ENCODE data around the gene ST7.
"Not testable (repeated sequence)": the region's sequence is repeated elsewhere in the genome, so short reads cannot be mapped to it uniquely, and the experiment has no call there.

The ST7 gene

GRCh38 chr7:117101026-117101425, 147.7 kb downstream of the ST7 start:
- DNase-seq: no peak

GRCh38 chr7:117110480-117111315, 157.4 kb downstream of the ST7 start:
- DNase-seq: no peak

GRCh38 chr7:117111535-117111934, 158.2 kb downstream of the ST7 start:
- no peak for DNase-seq

DNA sequence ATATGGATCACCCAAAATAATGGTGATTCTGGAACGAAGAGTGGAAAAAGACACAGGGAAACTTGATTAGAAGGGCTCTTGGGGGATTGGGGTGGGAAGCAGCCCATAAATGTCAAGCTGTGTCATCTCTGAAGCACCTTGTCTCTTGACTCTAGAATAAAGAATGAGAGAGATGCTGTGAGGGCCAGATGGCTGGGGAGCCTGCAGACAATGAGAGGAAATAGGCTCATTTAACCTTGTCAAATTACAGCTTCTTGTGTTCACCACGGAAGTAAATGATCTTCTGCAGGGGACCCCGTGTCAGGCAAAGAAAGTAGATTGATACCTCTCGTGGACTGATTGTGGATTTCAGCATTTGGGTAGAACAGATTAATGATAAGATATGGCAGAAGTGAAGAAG, 159.3 kb downstream of the ST7 start:
- no peak for DNase-seq

- DNase-seq: no peak
These were observed 160.6 kb downstream of the ST7 start for GRCh38 chr7:117113871-117114270.

- DNase-seq: no peak
These were observed 161.0 kb downstream of the ST7 start for GRCh38 chr7:117114272-117114671.

DNA sequence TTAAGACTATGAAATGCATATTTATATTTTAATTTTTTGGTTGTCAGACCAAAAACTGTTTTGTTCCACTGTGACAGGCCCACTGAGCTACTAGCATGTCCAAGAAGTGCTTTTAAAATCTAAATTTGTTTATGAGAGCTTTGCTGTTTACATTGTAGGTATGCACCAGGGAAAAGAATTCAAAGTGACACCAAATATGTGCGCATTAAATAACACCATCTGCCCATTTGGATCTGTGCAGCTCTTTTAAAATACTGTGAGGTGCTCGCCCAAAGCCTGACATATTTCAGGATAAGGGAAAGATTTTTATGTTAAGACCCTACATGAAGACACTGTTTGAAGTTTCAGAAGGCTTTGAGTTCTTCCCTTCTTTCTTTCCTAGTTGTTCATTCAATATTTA, 162.9 kb downstream of the ST7 start:
- DNase-seq: no peak

DNA sequence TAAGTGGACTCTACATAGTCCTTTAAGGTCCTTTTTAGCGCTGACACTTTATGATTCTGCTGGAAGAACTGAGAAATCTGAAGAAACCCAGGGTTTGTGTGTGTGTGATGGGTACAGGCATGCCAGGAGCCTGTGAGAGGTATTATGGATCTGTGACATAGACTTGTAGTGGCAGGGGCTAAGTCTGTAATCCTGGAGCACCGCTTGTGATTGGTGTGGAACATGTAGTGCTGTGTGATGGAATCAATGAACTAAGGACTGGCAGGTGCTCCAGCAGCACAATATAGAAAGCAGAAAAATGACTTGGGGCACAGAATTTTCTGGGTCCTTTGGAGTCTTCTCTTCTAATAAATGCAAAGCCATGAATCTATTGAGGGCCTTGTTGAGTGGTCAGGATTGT, 163.9 kb downstream of the ST7 start:
- DNase-seq: no peak

DNA sequence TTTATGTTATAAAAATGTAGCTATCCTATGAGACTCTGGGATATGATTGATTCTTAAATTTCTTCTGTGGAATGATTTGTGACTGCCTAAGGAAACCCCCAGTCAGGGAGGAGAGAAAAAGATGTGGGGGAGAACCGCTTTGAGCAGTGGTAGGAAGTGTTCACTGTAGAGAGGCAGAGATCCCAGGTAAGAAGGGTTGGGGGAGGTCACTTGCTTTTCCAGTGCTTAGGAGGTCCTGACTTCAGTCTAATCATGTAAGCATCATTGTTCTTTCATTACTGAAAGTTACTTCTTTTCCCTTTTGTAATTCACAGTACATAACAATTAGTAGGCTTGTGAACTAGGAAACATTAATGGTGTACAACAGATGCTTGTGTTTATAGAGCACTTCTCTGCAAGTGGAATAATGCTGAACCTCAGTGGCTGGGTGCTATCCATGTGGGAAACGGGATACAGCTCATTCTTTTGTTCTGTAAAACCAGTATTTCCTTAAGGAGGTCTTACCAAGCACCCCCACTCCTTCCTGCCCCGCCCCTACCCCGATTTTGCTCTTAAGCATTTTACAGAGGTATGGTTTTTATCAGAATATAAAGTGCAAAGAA, 165.4 kb downstream of the ST7 start:
- no peak for DNase-seq

- no peak for DNase-seq
These were observed 166.1 kb downstream of the ST7 start for GRCh38 chr7:117119192-117119924.

- DNase-seq: not testable (repeated sequence)
These were observed 167.0 kb downstream of the ST7 start for GRCh38 chr7:117120321-117120720.

DNA sequence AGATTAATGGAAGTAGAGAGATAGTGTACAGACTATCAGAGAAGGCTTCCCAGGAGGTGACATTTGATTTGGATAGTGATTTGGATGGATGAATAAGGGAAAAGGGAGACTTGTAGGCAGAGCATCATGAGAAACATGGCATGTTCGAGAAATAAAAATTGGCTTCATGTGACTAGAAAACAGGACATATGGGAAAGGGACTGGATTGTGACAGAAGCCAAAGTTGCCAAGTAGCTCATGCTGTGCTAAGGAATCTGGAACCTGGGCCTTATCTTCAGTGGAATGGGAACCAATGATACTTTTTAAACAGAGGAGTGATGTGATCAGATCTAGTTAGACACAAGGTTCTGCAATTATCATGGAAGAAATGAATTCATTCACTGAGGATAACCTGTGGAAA, 168.7 kb downstream of the ST7 start:
- DNase-seq: not testable (repeated sequence)

DNA sequence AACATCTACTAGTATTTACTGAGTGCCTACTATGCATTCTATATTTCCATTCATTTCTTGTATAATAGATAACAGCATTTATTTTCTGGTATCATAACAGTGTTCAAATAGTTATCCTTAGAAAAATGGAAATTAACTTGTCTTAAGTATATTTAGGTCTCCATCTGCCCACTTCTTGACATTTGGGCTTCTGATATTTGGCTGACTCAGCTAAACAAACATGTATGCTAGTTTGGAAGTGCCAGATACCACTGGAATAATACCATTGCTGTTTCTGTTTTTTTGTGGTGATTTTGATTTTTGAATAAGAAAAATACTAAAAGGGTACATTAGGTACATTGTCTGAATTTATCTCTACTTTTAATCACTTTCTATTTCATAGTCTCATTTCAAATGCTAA, 169.2 kb downstream of the ST7 start:
- DNase-seq: no peak

GRCh38 chr7:117123311-117123926, 170.1 kb downstream of the ST7 start:
- DNase-seq: no peak

- no peak for DNase-seq
These were observed 171.4 kb downstream of the ST7 start for GRCh38 chr7:117124591-117125220.

DNA sequence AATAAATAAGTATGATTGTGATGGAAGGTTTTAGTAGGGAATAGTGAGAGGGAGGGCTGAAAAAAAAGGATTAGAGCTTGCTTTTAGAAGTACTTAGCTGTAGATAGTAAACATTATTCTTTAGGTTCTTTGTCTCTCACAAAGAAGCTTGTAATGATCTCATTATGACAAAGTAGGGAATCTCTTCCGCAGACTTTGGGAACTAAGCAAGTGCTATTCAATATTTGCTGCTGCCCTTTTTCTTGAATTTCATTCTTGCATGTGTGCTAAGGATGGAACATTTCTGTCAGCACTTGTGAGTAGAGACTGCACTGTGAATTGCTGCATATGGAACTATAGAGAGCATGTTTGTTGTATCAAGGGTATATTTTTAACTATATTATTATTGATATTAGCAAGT, 173.4 kb downstream of the ST7 start:
- DNase-seq: no peak

DNA sequence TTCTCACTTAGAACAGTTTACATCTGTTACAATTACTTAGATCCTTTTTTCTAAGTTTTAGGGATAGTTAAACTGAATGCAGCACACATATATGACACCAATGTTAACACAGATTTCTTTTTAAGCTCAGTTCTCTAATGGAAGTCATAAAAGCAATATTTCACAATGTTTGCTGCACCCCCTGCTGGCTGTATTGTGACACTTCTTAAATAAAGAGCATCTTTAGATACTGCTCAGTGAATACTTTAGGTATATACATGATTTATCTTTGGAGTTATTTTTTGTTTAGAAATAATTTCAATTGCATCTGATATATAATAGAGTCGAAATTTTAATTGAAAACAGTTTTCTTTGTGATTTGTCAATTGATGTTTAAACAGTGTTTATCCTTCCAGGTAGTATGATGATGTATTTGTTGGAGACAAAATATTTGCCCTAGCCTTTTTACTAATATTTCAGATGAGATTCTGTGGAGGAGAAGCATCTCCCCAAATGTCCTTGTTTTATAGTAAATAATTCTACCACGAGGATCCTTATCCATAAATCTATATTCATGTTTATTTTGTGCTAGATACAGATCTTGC, 174.4 kb downstream of the ST7 start:
- no peak for DNase-seq

- DNase-seq: no peak
These were observed 176.2 kb downstream of the ST7 start for GRCh38 chr7:117129521-117129955.

GRCh38 chr7:117130262-117130661, 177.0 kb downstream of the ST7 start:
- no peak for DNase-seq

DNA sequence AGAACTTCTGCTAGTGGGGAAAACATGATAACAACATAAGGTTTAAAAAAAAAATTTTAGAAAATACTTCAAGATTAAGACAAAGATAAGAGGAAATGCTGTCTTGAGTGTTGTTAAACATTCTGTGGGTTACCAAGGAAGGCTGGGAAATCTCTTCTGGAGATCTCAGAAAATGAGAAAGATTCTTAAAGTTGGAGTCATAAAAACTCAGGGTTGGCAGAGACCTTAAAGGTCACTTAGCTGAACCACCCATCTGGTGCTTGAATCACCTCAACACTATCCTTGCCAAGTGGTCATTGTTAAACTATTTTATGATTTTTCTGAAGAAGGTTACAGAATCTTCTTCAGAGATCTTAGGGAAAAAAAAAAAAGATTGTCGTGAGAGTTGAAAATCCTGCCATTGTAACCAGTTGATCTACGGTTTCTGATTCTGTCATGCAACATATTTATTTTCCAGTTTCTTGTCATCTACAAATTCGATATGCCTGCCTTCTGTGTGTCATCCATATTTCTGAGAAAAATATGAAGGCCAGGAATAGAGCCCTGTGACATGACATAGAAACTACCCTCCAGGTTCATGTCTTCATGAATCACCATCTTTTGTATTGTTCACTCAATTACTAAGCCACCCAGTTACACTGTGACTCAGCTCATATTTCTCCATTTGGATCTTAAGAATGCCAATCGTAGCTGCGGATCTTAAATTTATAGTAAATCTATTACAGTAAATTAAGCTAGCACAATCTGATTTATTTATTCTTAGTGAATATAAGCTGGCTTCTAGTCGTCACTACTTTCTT, 179.2 kb downstream of the ST7 start:
- no peak for DNase-seq

- DNase-seq: no peak
These were observed 179.8 kb downstream of the ST7 start for GRCh38 chr7:117133125-117133524.

GRCh38 chr7:117134411-117134810, 181.1 kb downstream of the ST7 start:
- DNase-seq: no peak
